ENCODE results near the gene ACAD8. TPM values are rescaled to one million over a fixed set of nuclear protein-coding genes. Genes with fewer than 3 reads are reported as not detected.

ACAD8 gene
- total and polyA plus RNA-seq, 10 of the 15 experiments (the other 5 are each of a cell fraction or from before 2014, with no cell fraction given) = 9.9 to 34.8 (median 22.2) TPM

DNA sequence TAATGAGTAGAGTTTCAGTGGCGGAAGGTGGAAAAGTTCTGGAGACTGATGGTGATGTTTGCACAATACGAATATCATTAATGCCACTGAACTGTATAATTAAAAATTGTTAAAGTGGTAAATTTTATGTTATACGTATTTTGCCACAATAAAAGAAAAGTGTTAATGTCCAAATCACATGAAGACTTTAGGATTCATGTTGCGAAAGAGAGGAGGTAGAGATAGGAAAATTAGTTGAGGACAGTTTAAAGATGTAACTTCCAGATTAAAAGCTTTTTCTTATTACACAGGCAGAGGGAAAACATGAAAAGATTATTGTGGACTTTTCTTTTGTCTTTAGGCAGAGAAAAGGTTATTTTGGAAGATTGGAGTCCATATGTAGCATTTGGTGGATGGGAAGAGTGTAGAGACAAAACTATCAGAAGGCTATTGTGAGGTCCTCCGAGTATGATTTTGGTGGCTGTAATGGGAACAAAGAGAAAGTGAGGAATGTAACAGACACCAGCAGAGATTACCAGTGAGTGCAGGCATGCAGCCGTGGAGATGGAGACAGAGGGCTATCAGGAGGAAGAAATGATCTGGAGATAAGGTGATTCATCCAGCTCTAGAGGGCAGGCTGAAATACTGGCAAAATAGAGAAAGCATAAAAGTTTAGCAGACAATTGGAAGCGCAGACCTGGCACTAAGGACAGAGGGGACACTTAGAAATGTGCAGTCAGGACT is 16.4 kb upstream of the ACAD8 start:
- no peak overlapping the region for H3K4me3 ChIP-seq
- FAIRE-seq (no peak), ATAC-seq (no peak), DNase-seq (ENCODE audit: low read depth, low spot score) (no peak)
- H3K9ac ChIP-seq (ENCODE audit: control insufficient read depth, insufficient read depth, low read length) = no peak overlapping the region
- no peaks in the 10 kb centered on the region for H3K79me2 ChIP-seq (ENCODE audit: control insufficient read depth, insufficient read depth, low read length)
- H3K36me3 ChIP-seq (ENCODE audit: control insufficient read depth in 2 of 2, insufficient read depth in 2 of 2, low read length in 1 of 2) = peaks cover 0 to 6% of the 10 kb centered on the region in 2 experiments; a peak in 3 of 4 replicates
- H3K4me2 ChIP-seq (ENCODE audit: control insufficient read depth, insufficient read depth) = no peak overlapping the region
- H3K27ac ChIP-seq (ENCODE audit: control insufficient read depth, insufficient read depth) = no peak overlapping the region
- H3K27me3 ChIP-seq (replicated peaks in 1 of 2; ENCODE audit: control insufficient read depth in 2 of 2, insufficient read depth in 2 of 2, low read length in 1 of 2) = no peaks in the 10 kb centered on the region
- TSS peak; percentile 28 for BruUV-seq (replicated peaks)
- ChIA-PET SMC1A (ENCODE audit: uncharacterized antibody, unreplicated experiment) (no interaction called here), RAD21 (ENCODE audit: unreplicated experiment) (no interaction called here), CTCF (interaction anchor here (0.7 kb wide), 1 partner anchor 189 kb away, joined by 3 read pairs; no protein-coding TSS in a partner anchor), POLR2A (no interaction called here)
- H4K20me1 ChIP-seq (ENCODE audit: control insufficient read depth, insufficient read depth) = no peaks in the 10 kb centered on the region
- H3K4me1 ChIP-seq (ENCODE audit: control insufficient read depth, insufficient read depth, low read length) = no peaks in the 10 kb centered on the region
- WGBS (ENCODE audit: insufficient coverage, insufficient replicate concordance, low lambda C conversion rate, missing lambda C conversion rate) = 97% methylated on average over 7 of the region's 7 CpGs
- TF ChIP-seq SMAD5 (IDR thresholded peaks at IDR 0.05; ENCODE audit: low read depth) (no peak), CEBPB (IDR thresholded peaks at IDR 0.05; ENCODE audit: borderline replicate concordance in 1 of 2, low read depth in 2 of 2, low read length in 2 of 2) (no peak), SRF (IDR thresholded peaks at IDR 0.05; ENCODE audit: low read depth in 2 of 2, low read length in 2 of 2) (no peak), NR2C2 (IDR thresholded peaks at IDR 0.05; ENCODE audit: borderline replicate concordance, control insufficient read depth, insufficient read length, low read depth) (no peak), MEF2A (IDR thresholded peaks at IDR 0.05; ENCODE audit: insufficient read depth, low read depth, low read length) (no peak)
- intact Hi-C loops (cut with micrococcal nuclease; ENCODE audit: unreplicated experiment) (no loop called here), in situ Hi-C loops (cut with MboI) (no loop called here)
- no peak overlapping the region for H2AFZ ChIP-seq (ENCODE audit: control insufficient read depth, low read depth, low read length)
- H3K9me3 ChIP-seq (replicated peaks; ENCODE audit: control insufficient read depth, insufficient read depth, low read length) = no peaks in the 10 kb centered on the region

DNA sequence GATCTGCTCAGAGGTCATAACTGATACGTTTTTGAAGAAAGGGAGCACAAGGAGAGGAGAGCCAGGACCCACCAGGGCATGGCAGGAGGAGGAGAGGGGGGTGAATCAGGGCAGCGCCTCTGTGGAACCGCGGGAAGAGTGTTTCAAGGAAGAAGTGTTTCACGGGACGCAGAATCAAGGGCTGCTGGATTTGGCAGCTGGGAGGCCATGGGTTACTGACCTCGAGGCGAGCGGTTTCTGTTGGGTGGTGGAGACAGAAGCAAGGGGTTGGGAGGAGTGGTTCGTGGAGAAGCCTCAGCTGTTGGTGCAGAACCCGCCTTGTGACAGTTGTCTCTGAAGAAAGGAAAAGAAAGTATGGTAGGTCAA is 15.8 kb upstream of the ACAD8 start:
- Histone ChIP-seq H3K27ac (ENCODE audit: control insufficient read depth, insufficient read depth) (no peak overlapping the region), H3K4me1 (ENCODE audit: control insufficient read depth, insufficient read depth, low read length) (no peaks in the 10 kb centered on the region), H3K4me3 (no peak overlapping the region), H4K20me1 (ENCODE audit: control insufficient read depth, insufficient read depth) (no peaks in the 10 kb centered on the region), H3K4me2 (ENCODE audit: control insufficient read depth, insufficient read depth) (no peak overlapping the region), H2AFZ (ENCODE audit: control insufficient read depth, low read depth, low read length) (no peak overlapping the region), H3K27me3 (replicated peaks in 1 of 2; ENCODE audit: control insufficient read depth in 2 of 2, insufficient read depth in 2 of 2, low read length in 1 of 2) (no peaks in the 10 kb centered on the region), H3K9ac (ENCODE audit: control insufficient read depth, insufficient read depth, low read length) (no peak overlapping the region), H3K36me3 (ENCODE audit: control insufficient read depth in 2 of 2, insufficient read depth in 2 of 2, low read length in 1 of 2) (peaks cover 0 to 6% of the 10 kb centered on the region in 2 experiments; a peak in 3 of 4 replicates), H3K9me3 (replicated peaks; ENCODE audit: control insufficient read depth, insufficient read depth, low read length) (no peaks in the 10 kb centered on the region), H3K79me2 (ENCODE audit: control insufficient read depth, insufficient read depth, low read length) (no peaks in the 10 kb centered on the region)
- SMC1A ChIA-PET (ENCODE audit: uncharacterized antibody, unreplicated experiment) = no interaction called here
- WGBS (ENCODE audit: insufficient coverage, insufficient replicate concordance, low lambda C conversion rate, missing lambda C conversion rate) = 82% methylated on average over 11 of the region's 11 CpGs
- no TSS peak for BruUV-seq (replicated peaks)
- FAIRE-seq (no peak), DNase-seq (ENCODE audit: low read depth, low spot score) (no peak), ATAC-seq (no peak)
- intact Hi-C loops (cut with micrococcal nuclease; ENCODE audit: unreplicated experiment) (no loop called here), in situ Hi-C loops (cut with MboI) (no loop called here)
- no peak for TF ChIP-seq EZH2 (IDR thresholded peaks at IDR 0.05; ENCODE audit: borderline replicate concordance, control insufficient read depth, low read depth, low read length)
- POLR2A ChIA-PET = no interaction called here
- CTCF ChIA-PET = interaction anchor here (0.7 kb wide), 1 partner anchor 190 kb away, joined by 3 read pairs; no protein-coding TSS in a partner anchor
- RAD21 ChIA-PET (ENCODE audit: unreplicated experiment) = no interaction called here

Data from GM12878 (cell line).